ENCODE results near the gene VGLL4. TPM values are rescaled to one million over a fixed set of nuclear protein-coding genes. Genes with fewer than 3 reads are reported as not detected.

The VGLL4 gene
- total RNA-seq, 1 experiment from 2014 or later: 31.7 TPM

DNA sequence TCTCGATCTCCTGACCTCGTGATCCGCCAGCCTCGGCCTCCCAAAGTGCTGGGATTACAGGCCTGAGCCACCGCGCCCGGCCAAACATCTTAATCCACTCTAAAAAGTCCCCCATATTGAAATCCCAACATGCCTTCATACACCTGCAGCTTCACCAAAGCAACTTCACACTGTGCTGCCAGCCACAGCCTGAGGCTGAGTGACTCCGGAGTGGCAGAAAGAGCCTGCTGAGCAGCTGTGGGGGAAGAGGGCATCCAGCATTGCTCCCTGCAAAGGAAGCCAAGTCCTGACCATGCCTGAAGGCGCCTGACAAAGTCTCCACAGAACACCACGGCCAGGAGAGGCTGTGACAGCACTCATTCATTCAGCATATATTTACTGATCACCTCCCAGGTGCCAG, 21.6 kb upstream of the VGLL4 start:
- CTCF ChIA-PET: interaction anchor here (0.8 kb wide), 1 partner anchor 55 kb away, joined by 3 read pairs; no protein-coding TSS in a partner anchor
- intact Hi-C loops (cut with micrococcal nuclease): no loop called here
- Mint-ChIP-seq H3K27me3 (ENCODE audit: insufficient read depth, unreplicated experiment) (no peaks in the 10 kb centered on the region), H3K4me1 (ENCODE audit: insufficient read depth, unreplicated experiment) (peaks cover 13% of the 10 kb centered on the region), H3K9me3 (ENCODE audit: unreplicated experiment) (no peaks in the 10 kb centered on the region), H3K27ac (ENCODE audit: low read depth, unreplicated experiment) (no peak overlapping the region), H3K36me3 (ENCODE audit: insufficient read depth, unreplicated experiment) (peaks cover 8% of the 10 kb centered on the region), H3K4me3 (ENCODE audit: unreplicated experiment) (no peak overlapping the region)
- no TSS peak for BruUV-seq (replicated peaks)
- no peak for DNase-seq (ENCODE audit: unreplicated experiment)
- POLR2A ChIA-PET: no interaction called here
- TF ChIP-seq, protein P1, sequence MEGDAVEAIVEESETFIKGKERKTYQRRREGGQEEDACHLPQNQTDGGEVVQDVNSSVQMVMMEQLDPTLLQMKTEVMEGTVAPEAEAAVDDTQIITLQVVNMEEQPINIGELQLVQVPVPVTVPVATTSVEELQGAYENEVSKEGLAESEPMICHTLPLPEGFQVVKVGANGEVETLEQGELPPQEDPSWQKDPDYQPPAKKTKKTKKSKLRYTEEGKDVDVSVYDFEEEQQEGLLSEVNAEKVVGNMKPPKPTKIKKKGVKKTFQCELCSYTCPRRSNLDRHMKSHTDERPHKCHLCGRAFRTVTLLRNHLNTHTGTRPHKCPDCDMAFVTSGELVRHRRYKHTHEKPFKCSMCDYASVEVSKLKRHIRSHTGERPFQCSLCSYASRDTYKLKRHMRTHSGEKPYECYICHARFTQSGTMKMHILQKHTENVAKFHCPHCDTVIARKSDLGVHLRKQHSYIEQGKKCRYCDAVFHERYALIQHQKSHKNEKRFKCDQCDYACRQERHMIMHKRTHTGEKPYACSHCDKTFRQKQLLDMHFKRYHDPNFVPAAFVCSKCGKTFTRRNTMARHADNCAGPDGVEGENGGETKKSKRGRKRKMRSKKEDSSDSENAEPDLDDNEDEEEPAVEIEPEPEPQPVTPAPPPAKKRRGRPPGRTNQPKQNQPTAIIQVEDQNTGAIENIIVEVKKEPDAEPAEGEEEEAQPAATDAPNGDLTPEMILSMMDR (IDR thresholded peaks at IDR 0.05; ENCODE audit: unreplicated experiment): no peak

DNA sequence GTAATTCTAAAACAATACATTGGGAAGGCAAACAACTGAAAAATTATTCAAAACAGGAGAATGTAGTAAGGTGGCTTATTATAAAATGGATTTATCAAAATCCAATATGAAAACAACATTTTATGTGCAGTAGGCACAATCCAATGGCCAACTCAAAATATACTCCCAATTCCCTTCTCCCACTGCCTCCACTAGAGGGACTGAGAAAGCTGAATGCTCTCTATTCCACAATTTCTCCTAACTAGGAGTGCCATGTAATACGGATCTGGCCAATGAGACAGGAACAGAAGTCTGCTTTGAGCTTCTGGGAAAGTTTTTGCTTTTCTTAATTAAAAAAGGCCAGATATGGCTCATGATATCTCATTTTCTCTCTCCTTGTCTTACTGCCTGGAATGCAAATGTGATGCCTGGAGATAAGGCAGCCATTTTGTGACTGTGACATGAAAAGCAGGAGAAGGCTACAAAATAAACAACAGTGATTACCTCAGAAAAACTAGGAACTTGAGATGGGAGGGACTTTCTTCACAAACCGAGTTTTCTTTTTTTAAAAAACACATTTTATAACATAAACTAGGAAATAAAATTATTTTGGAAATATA, 18.8 kb upstream of the VGLL4 start:
- DNase-seq (ENCODE audit: unreplicated experiment): peak; percentile 47
- Mint-ChIP-seq H3K27ac (ENCODE audit: low read depth, unreplicated experiment) (no peak overlapping the region), H3K36me3 (ENCODE audit: insufficient read depth, unreplicated experiment) (no peaks in the 10 kb centered on the region), H3K27me3 (ENCODE audit: insufficient read depth, unreplicated experiment) (no peaks in the 10 kb centered on the region), H3K9me3 (ENCODE audit: unreplicated experiment) (no peaks in the 10 kb centered on the region), H3K4me3 (ENCODE audit: unreplicated experiment) (no peak overlapping the region), H3K4me1 (ENCODE audit: insufficient read depth, unreplicated experiment) (peaks cover 13% of the 10 kb centered on the region)
- intact Hi-C loops (cut with micrococcal nuclease): no loop called here
- POLR2A ChIA-PET: interaction anchor here (0.6 to 1.5 kb wide), 4 partner anchors 10 to 56 kb away, joined by 3 to 6 read pairs (median 3); no protein-coding TSS in a partner anchor
- TF ChIP-seq, protein P1 (IDR thresholded peaks at IDR 0.05; ENCODE audit: unreplicated experiment): peak; percentile 28
- no TSS peak for BruUV-seq (replicated peaks)
- CTCF ChIA-PET: interaction anchor here (0.8 to 1.9 kb wide), 8 partner anchors 10 to 284 kb away, joined by 3 to 9 read pairs (median 5); no protein-coding TSS in a partner anchor

DNA sequence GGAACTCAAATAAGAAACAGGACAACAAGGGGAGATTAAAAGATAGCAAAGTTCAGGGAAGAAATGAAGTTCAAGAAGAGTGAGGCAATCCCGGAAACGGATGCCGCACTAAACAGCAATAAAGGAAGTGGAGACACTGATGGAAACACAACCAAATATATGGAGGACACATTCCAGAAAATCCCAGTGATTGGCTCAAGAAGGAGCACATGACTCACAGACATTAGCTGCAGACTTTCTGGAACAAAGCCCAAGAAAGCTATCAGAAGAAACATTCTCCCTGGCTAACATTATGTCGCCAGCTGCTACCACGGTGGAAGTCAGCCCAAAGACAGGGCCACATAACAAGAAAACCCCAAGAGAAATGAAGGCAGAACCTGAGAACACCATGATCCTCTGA, 18.1 kb upstream of the VGLL4 start:
- POLR2A ChIA-PET: interaction anchor here (0.9 to 1.5 kb wide), 2 partner anchors 11 to 56 kb away, joined by 3 to 6 read pairs; no protein-coding TSS in a partner anchor
- Mint-ChIP-seq H3K27me3 (ENCODE audit: insufficient read depth, unreplicated experiment) (no peaks in the 10 kb centered on the region), H3K4me1 (ENCODE audit: insufficient read depth, unreplicated experiment) (peaks cover 13% of the 10 kb centered on the region), H3K27ac (ENCODE audit: low read depth, unreplicated experiment) (no peak overlapping the region), H3K4me3 (ENCODE audit: unreplicated experiment) (no peak overlapping the region), H3K9me3 (ENCODE audit: unreplicated experiment) (no peaks in the 10 kb centered on the region), H3K36me3 (ENCODE audit: insufficient read depth, unreplicated experiment) (peaks cover 6% of the 10 kb centered on the region)
- peak; percentile 37 for DNase-seq (ENCODE audit: unreplicated experiment)
- intact Hi-C loops (cut with micrococcal nuclease): no loop called here
- TF ChIP-seq, protein P1 (IDR thresholded peaks at IDR 0.05; ENCODE audit: unreplicated experiment): no peak
- CTCF ChIA-PET: interaction anchor here (0.6 to 1.9 kb wide), 7 partner anchors 11 to 283 kb away, joined by 3 to 9 read pairs (median 5); no protein-coding TSS in a partner anchor
- no TSS peak for BruUV-seq (replicated peaks)

DNA sequence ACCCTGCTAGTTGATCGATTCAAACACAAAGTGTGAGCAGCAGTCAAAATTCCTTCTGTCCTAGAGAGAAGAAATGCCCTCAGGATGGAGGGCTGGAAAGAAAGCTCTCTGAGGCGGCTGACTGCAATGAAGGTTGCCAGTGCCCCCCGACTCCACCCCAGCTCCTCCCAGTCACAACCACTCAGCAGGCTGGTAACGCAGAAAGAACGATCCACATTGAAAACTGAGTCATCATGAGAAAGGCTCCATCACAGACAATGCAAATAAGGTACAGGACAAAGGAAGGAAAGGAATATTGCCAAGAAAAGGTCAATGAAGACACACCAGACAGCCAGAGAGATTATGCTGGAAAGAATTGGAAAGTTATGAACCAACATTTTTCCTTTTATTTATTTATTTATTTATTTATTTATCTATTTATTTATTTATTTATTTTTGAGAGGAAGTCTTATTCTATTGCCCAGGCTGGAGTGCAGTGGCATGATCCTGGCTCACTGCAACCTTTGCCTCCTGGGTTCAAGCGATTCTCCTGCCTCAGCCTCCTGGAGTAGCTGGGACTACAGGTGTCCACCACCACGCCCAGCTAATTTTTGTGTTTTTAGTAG, 17.4 kb upstream of the VGLL4 start:
- Mint-ChIP-seq H3K4me3 (ENCODE audit: unreplicated experiment) (no peak overlapping the region), H3K27me3 (ENCODE audit: insufficient read depth, unreplicated experiment) (no peaks in the 10 kb centered on the region), H3K36me3 (ENCODE audit: insufficient read depth, unreplicated experiment) (peaks cover 6% of the 10 kb centered on the region), H3K27ac (ENCODE audit: low read depth, unreplicated experiment) (no peak overlapping the region), H3K4me1 (ENCODE audit: insufficient read depth, unreplicated experiment) (peaks cover 13% of the 10 kb centered on the region), H3K9me3 (ENCODE audit: unreplicated experiment) (no peaks in the 10 kb centered on the region)
- intact Hi-C loops (cut with micrococcal nuclease): no loop called here
- TF ChIP-seq, protein P1 (IDR thresholded peaks at IDR 0.05; ENCODE audit: unreplicated experiment): no peak
- DNase-seq (ENCODE audit: unreplicated experiment): peak; percentile 25
- ChIA-PET CTCF (interaction anchor here (0.6 to 1.6 kb wide), 6 partner anchors 10 to 54 kb away, joined by 3 to 6 read pairs (median 4); no protein-coding TSS in a partner anchor), POLR2A (interaction anchor here (0.9 to 1.5 kb wide), 2 partner anchors 12 to 57 kb away, joined by 3 to 6 read pairs; no protein-coding TSS in a partner anchor)
- BruUV-seq (replicated peaks): no TSS peak
